Measurements from ENCODE around the gene LTBP1.

Gene LTBP1

DNA sequence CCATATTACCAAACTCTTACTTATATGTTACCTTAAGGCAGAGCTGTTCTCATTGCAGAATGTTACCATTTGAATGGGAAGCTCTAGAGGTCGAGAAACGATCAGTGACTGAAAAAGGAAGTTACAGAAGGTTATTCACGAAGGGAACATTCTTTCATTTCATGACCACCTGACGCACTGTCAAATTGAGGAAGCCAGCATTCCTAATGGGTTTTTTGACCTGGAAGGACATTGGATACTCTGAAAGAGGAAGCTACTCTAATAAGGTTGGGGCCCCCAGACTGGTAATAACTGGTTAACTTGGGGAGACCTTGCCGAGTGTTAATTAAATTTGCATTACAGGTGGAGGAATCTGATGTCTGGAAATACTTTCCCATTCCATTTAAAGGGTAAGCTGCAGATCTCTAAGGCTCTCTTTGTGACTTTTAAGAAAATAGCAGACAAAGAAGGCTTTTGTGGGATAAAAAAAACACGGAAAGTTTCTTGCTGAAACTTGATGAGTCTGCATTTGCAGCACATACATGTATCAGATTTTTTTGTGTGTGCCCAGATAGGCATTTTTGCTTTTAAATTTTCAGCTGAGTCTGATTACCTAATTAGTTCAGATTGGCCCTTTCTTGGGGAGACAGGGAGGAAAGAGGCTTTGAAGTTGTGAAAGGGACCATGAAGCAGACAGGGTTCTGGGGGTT lies 137.1 kb downstream of the LTBP1 start:
- DNase-seq = no peak

DNA sequence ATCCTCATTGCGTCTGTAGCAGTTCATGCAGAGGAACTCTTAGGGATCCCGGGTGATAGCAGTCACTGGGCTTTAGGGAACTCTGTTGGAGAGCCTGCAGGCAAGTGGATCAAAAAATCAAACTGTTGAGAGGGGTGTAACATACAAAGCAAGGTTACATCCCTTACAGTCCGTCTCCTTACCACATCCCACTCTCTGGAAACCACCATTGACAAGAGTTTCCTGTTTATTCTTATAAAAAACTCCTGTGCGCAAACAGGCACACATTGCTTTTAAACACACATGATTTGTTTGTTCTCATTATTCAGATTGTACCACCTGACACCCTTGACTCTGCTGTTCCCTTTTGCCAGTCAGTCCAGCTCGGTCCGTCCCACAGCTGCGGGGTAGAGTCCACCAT lies 137.7 kb downstream of the LTBP1 start:
- no peak for DNase-seq

DNA sequence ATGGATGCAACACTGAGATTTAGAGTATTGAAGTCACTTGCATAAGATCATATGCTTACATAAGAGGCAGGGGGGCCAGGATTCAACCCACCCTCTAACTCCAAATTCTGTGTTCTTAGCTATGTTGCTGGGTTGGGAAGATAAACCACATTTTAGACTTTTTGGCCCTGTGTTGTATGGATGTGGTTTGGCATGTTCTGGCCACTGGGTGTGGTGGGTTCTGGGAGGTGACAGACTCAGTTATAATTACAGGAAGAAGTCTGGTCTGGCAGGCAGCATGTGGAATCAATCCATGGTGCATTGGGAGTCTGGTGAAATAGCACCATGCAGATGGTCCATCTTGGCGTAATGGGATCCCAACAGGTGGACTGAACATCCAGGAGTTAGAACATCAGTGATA lies 138.9 kb downstream of the LTBP1 start:
- no peak for DNase-seq

DNA sequence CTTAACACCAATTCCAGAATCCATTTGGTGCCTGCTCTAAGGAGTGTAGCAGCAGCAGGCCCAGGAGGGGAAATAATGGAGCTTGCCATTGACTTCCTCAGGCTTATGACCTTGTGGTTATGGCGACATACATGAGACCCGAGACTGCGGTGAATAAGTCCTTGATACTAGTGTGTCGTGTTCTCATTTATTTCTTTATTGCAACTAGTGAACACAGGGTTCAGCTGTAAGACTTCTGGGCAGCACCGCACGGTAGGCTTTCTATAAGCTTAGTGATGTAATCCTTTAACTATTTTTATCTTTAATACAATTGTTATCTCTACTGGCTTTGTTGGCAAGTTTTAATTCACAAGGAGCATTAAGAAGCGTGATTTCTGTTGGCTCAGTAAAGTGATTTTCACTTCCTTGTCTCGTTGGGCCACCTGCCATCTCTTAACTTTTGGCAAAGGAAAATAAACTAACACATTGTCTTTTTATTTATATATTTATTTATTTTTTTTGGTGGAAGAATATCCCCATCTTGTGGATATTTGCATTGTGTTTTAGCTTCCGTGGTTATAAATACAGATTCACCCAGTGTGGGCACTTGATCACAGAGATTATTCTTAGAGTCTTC lies 139.8 kb downstream of the LTBP1 start:
- no peak for DNase-seq

DNA sequence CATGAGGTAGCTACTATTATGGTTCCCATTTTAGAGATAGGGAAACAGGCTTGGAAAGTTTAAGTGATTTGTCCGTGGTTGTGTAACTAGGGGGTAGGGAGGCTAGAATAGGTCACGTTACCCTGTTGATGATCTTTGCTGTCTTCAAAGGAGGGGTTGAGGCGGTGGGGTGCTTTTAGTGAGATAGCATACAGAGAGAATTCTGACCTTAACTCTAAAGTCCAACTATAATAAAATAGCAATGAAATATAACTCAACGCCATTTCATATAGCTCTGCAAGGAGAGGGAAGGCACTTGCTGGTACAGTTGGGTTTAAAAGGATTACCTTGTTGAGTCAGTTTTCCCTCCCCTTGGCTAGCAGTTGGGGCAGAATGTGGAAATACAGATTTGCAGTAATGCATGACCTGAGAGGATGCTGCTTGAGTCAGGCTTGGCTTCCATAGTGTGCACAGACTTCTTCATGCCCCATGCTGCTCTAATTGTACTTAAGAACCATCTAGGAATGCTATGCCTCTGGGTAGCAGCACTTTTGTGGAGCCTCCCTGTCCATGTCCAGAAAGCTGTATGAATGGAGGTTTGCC lies 143.9 kb downstream of the LTBP1 start:
- DNase-seq = no peak

DNA sequence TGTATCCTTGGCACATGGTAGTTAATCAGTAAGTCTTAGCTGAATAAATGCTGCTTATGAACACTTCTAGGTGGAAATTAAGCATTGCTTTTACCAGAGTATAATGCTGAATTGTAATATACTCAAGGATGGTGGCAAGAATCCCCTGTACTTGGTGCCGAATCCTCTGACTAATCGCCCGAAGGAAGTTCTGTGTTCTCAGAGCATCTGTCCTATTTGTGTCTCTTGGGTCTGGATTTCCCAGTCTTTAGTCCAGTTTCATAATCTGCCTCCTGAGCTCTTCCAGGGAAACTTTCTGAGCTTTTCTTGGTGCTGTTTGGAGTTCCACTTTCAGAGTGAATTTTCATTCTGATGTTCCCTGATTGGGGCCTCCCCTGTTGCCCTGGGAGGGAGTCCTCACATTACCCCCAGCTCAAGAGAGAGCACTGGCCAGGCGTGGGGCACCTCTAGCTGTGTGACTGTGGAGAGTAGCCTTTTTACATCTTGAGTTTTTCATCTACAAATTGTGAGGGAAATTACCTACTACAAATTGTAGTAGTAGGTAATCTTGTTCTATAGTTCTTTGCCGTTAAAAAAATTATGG lies 144.9 kb downstream of the LTBP1 start:
- no peak for DNase-seq

DNA sequence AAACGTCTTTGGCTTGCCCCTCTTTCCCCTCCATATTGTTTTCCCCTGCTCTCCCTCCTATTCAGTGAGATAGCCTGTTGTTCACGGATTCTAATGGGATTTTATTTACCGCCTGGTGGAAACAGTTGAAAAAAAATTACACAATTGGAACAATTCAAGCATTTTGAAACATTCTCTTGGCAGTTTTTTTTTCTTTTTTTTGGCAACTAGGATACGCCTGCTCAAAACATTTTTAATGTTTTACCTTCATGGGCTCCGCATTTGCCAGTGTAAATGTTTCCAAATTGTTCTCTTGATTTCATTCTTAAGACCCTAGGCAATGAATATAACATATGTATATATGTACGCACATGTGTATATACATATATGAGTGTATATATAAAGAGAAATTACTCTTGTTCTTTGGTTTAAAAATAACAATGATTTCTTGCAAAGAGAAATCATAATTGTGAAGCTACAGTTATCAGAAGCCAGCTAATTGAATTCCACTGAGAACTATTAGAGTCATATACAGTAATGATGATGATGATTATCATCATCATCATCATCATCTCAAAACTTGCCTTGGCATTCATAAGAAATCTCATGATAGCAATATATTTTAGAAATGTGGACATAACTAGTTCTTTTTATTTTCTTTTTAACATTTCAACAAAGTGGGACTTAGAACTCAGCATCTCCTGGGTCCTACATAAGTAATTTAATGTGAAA lies 146.7 kb downstream of the LTBP1 start:
- no peak for DNase-seq

DNA sequence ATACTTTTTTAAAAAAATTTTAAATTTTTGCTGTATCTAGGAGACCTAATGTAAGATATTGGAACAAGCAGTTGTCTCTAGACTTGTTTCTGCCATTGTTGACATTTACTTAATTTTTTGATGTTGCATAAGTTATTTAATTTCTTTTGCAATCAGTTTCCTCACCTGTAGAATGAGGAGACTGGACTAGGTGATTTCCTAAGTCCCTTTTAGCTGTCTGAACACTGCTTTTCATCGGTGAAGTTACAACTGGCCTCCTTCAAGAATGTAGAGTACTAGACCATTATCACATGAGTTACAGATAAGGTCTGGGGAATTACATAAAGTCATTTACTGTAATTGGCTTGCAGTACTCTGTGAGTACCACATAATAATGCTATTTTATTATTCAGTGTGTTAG lies 147.6 kb downstream of the LTBP1 start:
- no peak for DNase-seq

DNA sequence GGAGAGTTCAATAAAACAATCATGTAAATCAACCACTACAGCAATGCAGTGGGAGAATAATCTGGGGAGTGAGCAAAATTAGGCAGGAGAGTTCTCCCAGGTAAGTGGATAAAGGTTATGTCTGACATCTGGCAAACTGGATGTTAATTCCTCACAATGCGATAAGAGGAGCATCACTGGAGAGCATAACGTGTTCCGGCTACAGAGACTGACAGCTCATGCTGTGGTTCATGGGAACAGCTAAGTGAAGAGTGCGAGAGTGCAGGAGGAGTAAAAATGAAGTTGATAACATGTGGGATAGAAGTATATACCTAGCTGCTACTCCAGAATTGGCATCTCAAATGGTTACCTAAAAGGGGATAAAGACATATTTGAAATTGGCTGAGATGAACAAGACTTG lies 153.2 kb downstream of the LTBP1 start:
- no peak for DNase-seq

DNA sequence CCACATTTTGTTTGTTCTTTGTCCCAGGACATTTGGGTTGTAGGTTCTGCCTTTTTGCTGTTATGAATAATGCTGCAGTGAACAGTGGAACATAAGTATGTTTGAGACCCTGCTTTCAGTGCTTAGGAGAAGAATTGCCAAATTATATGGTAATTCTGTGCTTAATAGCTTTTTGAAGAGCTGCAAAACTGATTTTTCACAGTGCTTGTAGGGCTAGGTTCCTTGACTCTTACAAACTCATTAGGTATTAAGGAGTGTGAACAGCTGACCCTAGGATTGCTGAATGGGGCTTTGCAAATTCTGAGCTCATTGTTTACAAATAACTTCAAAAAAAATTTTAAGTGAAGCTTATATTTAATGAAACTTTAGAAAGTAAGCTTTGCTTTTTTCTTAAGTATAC lies 154.2 kb downstream of the LTBP1 start:
- DNase-seq = no peak

DNA sequence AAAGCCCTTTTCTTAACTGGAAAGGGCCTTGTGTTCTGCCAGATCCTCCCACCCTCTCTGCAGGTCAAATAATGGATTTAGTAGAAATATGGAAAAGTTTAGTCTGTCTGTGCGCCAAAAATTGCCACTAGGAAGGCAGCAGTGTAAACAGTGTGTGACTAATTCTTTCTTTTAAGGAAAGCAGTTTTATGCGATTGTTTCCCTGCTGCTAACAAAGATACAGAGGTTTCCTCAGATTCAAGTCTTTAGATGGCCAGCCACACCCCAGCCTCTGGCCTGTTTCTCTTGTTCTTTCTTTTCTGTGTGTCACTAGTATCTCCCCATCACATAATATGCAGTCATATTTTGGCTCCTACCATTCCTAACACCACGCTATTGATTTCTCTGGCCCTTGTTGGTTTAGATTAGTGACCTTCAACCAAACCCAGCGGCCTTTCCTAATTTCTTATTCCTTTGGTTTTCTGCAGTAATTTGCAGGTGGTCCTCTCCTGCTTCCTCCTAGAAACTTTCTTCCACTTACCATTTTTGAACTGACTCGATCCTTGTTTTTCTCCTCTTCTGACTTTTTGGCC lies 157.4 kb downstream of the LTBP1 start:
- no peak for DNase-seq

DNA sequence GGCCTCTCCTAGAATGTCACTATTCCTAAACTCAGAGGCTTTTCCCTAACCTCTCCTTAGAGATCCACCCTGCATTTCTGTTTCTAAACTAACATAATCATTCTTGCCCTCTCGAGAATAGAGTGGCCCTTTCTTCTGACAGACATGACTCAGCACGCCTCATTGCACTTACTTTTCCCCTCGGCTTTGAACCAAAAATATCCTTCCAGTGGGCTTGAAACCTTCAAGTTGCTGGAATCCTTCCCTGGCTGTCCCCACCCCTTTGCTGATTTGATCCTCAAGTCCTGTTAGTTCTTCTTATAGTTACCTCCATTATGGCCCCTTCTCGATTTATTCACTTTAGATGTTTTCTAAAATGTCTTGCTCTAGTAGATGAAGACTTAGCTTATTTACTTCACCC lies 158.0 kb downstream of the LTBP1 start:
- DNase-seq = no peak

DNA sequence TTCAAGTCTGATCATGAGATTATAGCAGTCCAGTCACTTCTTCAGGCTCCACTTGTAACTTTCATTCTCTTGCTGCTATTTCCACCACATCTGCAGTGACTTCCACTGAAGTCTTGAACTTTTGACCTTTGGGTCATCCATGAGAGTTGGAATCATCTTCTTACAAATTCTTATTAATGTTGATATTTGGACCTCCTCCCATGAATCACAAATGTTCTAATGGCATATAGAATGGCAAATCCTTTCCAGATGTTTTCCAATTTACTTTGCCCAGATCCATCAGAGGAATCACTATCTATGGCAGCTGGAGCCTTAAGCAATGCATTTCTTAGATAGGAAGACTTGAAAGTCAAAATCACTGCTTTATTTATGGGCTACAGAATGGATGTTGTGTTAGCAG lies 159.4 kb downstream of the LTBP1 start:
- DNase-seq = no peak

DNA sequence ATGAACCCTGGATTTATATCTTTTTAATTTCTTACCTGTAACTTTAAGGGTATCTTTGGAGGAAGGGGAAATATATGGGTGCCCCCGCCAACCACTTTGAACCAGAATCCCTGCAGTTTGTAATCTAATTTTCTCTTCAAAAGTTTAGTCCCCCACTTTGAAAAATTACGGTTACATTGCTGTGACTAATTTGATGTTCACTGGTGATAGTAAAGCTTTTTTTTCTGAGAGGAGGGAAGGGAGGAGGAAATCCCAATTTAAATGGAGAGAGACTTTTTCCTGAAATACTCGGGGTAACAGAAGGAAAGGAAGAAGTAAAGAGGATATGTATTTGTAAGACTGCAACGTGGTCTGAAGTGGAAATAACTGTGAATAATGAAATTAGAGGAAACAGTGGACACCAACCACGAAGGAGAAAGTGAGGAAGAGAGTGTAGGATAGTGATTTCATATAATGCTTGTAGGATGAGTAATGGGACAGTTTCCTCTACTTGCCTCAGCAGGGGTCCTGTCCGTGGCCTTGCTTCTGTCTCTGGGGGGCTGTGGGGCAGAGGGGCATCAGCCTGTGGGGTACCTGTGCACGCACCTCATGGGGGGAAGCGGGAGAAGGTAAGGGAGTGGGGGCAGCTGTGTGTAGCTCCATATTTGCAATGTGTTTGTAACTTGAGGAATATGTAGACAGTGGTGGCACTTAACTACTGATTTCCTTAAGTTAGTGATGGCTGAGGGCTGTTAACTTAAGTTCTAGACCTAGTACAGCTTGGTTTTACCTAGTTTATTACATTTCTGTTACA lies 161.1 kb downstream of the LTBP1 start:
- DNase-seq = no peak

DNA sequence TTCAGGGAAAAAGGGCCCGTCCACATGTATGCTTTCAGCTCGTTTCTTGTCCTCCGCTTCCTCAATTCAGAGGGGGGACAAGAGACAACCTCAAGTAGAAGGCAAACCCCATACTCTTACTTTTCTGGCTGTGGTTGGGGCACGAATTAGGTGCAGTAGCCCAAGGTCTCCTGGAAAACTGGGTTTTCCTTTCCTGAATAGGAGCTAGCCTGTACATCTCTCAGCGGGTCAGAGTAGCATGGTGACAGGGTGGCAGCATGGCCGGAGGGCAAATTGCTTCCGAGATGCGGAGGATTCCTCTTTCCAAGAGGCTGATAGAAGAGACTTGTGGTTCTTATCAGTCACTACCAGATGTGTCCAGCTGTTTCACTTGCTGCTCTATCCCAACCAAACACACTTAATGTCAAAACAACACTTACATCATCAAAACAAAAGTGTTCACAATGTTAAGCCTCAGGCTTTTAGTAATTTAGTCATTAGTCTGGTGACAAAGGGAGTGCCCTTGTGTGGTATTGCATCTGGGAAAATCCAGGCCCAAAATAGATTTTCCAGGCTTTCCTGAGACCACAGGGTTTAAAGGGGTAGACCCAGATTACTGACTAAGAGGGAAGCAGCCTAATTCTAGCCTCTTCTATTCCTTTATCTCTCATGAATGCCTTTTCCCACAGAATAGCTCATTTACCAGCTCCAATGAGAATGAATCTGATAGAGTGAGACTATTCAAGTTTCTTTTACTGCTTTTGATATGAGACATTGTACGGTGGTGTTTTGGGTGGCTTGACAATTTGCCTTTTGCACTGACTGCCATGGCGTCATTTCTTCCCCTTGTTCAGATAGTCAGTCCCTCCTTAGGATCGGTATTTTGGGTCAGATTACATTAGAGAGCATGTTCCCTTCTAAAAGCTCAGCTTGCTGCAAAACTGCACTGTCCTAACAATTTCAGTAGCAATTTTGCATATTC lies 162.0 kb downstream of the LTBP1 start:
- no peak for DNase-seq

DNA sequence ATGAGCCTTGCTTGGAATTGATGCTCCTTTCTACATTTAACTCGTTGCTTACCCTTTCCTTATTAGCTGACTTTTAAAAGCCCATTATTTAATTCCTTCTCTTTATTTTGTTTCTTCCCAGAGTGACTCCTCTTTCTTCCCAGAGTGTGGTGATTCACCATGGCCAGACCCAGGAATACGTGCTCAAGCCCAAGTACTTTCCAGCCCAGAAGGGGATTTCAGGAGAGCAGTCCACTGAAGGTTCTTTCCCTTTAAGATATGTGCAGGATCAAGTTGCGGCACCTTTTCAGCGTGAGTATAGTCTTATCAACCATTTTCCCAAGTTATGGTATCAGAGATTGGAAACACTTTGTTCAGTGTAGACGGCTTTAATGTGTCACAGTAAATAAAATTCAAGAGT lies 163.7 kb downstream of the LTBP1 start:
- no peak for DNase-seq

DNA sequence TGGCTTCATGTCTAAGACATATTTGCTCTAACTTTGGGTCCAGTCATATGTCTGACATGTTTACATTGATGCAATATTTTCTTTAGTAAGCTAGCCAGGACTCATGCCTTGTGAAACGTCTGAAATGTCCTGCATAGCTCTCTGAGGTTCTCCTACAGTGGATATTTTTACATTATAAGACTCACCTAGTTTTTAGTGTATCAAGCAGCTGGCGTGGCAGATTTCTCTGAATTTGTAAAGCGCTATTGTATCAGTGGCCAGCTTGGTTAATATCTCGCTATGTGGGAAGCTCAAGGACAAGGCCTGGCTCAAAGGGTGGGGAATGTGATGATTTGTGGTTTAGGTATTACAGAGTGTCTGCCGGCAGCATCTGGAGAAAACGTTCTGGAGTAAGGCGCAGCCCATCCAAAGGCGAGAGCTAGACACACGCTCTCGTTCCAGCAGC lies 164.3 kb downstream of the LTBP1 start:
- DNase-seq = no peak

DNA sequence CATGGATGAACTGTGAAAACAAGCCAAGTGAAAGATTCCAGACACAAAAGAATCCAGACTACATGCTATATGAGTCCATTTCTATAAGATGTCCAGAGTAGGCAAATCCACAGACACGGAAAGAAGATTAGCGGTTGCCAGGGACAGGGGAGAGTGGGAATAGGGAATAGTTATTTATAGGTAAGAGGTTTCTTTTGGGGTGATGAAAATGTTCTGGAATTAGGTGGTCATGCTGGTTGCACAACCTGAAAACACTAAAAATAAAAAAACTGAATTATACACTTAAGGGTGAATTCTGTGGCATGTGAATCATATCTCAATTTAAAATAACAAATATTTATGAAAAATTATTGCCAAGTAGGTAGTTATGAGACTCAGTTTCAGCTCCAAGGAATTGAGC lies 168.4 kb downstream of the LTBP1 start:
- no peak for DNase-seq

DNA sequence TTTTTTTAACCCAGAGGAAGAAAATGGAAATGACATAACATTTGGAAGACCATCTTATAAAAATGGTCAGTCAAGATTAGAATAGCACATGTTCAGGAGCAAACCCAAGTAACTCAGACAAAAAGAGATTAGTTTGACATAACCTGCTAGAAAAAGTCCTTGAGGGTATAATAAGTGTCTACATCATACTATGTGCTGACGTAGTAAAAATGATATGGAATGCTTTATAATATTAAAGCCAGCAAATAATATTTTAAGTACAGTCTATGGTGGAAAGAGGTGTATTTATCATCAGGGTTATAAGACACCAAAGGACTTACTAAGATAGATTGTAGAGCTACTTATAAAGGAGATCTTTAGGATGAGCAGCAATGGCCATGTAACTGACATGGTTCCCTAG lies 169.0 kb downstream of the LTBP1 start:
- DNase-seq = no peak

DNA sequence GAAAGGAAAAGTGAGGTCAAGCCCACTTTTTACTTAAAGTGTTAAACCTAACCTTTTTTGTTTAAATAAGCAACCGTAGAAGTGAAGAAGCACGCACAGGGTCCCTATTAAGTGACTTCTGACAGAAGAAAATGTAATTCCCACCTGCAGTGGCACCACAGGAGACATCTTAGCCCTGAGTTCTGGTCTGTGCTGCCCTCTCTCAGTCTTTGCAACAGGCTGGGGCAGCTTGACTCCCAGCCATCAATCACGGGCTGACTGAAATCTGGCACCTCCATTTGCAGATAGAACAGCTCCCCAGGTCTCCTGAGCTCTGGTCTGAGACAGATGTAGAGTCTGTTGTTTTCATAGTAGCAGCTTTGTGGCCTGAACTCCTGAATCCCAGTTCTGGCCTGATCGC lies 170.0 kb downstream of the LTBP1 start:
- no peak for DNase-seq

DNA sequence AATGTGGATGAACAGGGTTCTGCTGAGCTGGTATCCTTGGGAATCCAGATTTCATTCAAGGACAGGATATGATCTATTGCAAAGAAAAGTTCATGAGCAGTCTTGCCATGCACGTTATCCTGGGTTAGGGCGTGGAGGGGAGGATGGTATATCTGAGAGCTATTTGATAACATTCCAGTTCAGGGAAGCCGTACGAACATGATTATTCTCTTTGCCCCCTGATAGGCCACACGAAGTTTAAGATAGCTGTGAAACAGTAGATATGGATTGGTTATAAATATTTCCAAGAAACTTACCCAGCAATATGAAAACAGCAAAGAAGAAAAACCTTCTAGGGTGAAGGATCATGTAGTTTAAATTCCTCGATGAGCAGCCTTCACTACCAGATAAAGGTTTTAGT lies 171.9 kb downstream of the LTBP1 start:
- DNase-seq = no peak

Measured in CD4-positive, alpha-beta T cell treated with Interleukin-21 for 1 hour (primary cell).